PC-9 (cell line): Measurements from ENCODE around the gene DCAF15. TPM values are rescaled to one million over a fixed set of nuclear protein-coding genes. Genes with fewer than 3 reads are reported as not detected.
"Not testable (repeated sequence)": the region's sequence is repeated elsewhere in the genome, so short reads cannot be mapped to it uniquely, and the experiment has no call there.

Experiments
- BruUV-seq: library from RNA; stranded (reverse); fragments of 400-500 nt; replicated peaks from 2 replicates; lab custom pipeline; 2021; lab: Mats Ljungman, UMichigan
- CTCF ChIA-PET: fragments of 300-600 bp; sonication (Branson Sonifier 250); formaldehyde crosslinking; loops from one replicate; lab custom pipeline; 2022; ENCODE audit warnings: antibody characterized with exemption; lab: Charles Lee
- POLR2A ChIA-PET: fragments of 300-600 bp; sonication (Branson Sonifier 250); formaldehyde crosslinking; loops from one replicate; lab custom pipeline; 2022; ENCODE audit warnings: antibody characterized with exemption; ENCODE audit not compliant: unreplicated experiment; lab: Charles Lee
- DNase-seq, 2 experiments: peaks; one replicate each; pipeline versions ENCODE4 v3.0.0 to v3.0.0-alpha.2; 2015 to 2022; ENCODE audit warnings: mixed read lengths in 1 of 2
- H2AFZ ChIP-seq: fragments of 200-600 bp; sonication (generic); 2 replicates; pipeline ENCODE4 v1.8.1; 2017; ENCODE audit warnings: antibody characterized with exemption
- H3F3A ChIP-seq: fragments of 200-600 bp; sonication (generic); 2 replicates; pipeline ENCODE4 v1.8.1; 2017; ENCODE audit warnings: antibody characterized with exemption, mild to moderate bottlenecking, low read depth; ENCODE audit not compliant: insufficient read depth
- H3K27ac ChIP-seq: fragments of 200-600 bp; sonication (generic); 2 replicates; pipeline ENCODE4 v1.6.1; 2016; ENCODE audit warnings: mixed run types
- H3K27me3 ChIP-seq: fragments of 200-600 bp; sonication (generic); 2 replicates; pipeline ENCODE4 v1.6.1; 2016; ENCODE audit warnings: low read depth, mixed run types; ENCODE audit not compliant: insufficient read depth
- H3K36me3 ChIP-seq: fragments of 200-600 bp; sonication (generic); 2 replicates; pipeline ENCODE4 v1.6.1; 2016; ENCODE audit warnings: low read depth, mixed run types
- H3K4me1 ChIP-seq: fragments of 200-600 bp; sonication (generic); replicated peaks from 2 replicates; pipeline ENCODE4 v1.6.1; 2016; ENCODE audit warnings: mixed run types; ENCODE audit not compliant: insufficient read depth
- H3K4me2 ChIP-seq: fragments of 200-600 bp; sonication (generic); 2 replicates; pipeline ENCODE4 v1.6.1; 2017; ENCODE audit warnings: mixed run types
- H3K4me3 ChIP-seq: fragments of 200-600 bp; sonication (generic); 2 replicates; pipeline ENCODE4 v1.6.1; 2016; ENCODE audit warnings: mixed run types
- H3K79me2 ChIP-seq: fragments of 200-600 bp; sonication (generic); 2 replicates; pipeline ENCODE4 v1.6.1; 2017; ENCODE audit warnings: low read depth, mixed run types
- H3K9me2 ChIP-seq: fragments of 200-600 bp; sonication (generic); 2 replicates; pipeline ENCODE4 v1.8.1; 2017; ENCODE audit warnings: mild to moderate bottlenecking; ENCODE audit not compliant: insufficient read depth
- H3K9me3 ChIP-seq: fragments of 200-600 bp; sonication (generic); 2 replicates; pipeline ENCODE4 v1.8.1; 2016; ENCODE audit warnings: low read depth; ENCODE audit not compliant: insufficient read depth
- H4K20me1 ChIP-seq: fragments of 200-600 bp; sonication (generic); 2 replicates; pipeline ENCODE4 v1.8.1; 2017; ENCODE audit not compliant: insufficient read depth
- EZH2 ChIP-seq: fragments of 200-600 bp; sonication (generic); IDR thresholded peaks from 2 replicates; pipeline ENCODE4 v1.8.0; 2017; ENCODE audit warnings: antibody characterized with exemption, low read depth
- intact Hi-C: fragments of 100-400 bp; cut with micrococcal nuclease; formaldehyde crosslinking; loops from one replicate; pipeline ENCODE4 v1.10.0; 2022; ENCODE audit not compliant: unreplicated experiment
- total RNA-seq: library from RNA; stranded (reverse); gene quantifications from 2 replicates; pipeline ENCODE4 v1.2.3, GENCODE V29; 2021
- TF ChIP-seq, protein P1 (sequence below): fragments of 200-600 bp; sonication (generic); conservative IDR thresholded peaks from 2 replicates; pipeline ENCODE4 v1.6.1; 2017; ENCODE audit warnings: mixed run types, antibody characterized with exemption, mild to moderate bottlenecking, moderate library complexity

Gene DCAF15
- total RNA-seq, 1 experiment from 2014 or later, result 35.3 TPM

DNA sequence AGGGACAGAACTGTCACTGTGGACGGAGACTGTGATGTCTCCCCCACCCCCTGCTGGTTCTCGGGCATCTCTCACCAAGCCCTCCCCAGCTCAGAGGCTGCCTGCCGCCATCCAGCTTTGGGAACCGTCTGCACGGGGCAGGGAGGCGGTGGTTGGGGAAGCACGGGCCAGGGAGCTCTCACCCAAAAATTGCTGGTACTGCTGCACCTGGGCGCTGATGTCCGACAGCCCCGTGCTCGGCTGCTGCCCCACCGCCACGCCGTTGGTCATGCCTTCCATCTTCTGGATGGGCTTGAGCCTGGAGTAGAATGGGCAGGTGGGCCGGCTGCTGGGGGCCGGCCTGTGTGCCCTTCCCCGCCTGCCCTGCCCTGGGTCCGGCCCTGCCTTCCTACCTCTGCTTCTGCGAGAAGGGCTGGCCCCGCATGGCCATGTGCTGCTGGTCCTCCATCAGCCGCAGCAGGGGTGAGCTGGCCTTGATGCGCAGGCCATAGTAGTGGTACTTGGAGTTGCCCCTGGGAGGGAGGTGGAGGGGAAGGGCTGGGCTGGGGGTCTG lies 16.1 kb downstream of the DCAF15 start:
- Histone ChIP-seq H4K20me1 (no peaks in the 10 kb centered on the region), H3K27me3 (no peaks in the 10 kb centered on the region), H3K27ac (no peak overlapping the region), H3F3A (peaks cover 25% of the 10 kb centered on the region), H3K79me2 (no peaks in the 10 kb centered on the region), H3K9me2 (no peaks in the 10 kb centered on the region), H2AFZ (no peak overlapping the region), H3K4me2 (no peak overlapping the region), H3K36me3 (no peaks in the 10 kb centered on the region), H3K9me3 (no peaks in the 10 kb centered on the region), H3K4me1 (no peaks in the 10 kb centered on the region), H3K4me3 (no peak overlapping the region)
- CTCF ChIA-PET, result no interaction called here
- BruUV-seq, result no TSS peak
- intact Hi-C loops, result no loop called here
- no peak for DNase-seq
- no peak for TF ChIP-seq EZH2
- TF ChIP-seq, protein P1, sequence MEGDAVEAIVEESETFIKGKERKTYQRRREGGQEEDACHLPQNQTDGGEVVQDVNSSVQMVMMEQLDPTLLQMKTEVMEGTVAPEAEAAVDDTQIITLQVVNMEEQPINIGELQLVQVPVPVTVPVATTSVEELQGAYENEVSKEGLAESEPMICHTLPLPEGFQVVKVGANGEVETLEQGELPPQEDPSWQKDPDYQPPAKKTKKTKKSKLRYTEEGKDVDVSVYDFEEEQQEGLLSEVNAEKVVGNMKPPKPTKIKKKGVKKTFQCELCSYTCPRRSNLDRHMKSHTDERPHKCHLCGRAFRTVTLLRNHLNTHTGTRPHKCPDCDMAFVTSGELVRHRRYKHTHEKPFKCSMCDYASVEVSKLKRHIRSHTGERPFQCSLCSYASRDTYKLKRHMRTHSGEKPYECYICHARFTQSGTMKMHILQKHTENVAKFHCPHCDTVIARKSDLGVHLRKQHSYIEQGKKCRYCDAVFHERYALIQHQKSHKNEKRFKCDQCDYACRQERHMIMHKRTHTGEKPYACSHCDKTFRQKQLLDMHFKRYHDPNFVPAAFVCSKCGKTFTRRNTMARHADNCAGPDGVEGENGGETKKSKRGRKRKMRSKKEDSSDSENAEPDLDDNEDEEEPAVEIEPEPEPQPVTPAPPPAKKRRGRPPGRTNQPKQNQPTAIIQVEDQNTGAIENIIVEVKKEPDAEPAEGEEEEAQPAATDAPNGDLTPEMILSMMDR, result no peak
- POLR2A ChIA-PET, result no interaction called here

DNA sequence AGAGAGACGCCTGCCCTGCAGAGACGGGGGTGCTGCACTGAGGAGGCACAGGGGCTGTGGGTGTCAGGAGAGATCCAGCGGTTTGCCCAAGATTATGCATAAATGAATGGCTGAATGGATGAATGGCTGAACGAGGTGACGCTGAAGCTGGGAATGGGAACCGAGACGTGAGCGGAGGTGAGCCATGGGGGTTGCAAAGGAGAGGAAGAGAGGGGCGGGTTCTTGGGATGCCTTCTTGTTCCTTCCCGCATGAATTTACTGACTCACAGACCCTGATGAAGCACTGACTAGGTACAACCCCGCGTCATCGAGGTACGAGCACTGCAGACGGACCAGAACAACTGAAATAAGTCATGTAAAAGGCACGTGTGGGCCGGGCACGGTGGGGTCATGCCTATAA lies 16.7 kb downstream of the DCAF15 start:
- ChIA-PET POLR2A (no interaction called here), CTCF (no interaction called here)
- Histone ChIP-seq H3K27ac (no peak overlapping the region), H4K20me1 (no peaks in the 10 kb centered on the region), H3F3A (peaks cover 29% of the 10 kb centered on the region), H3K9me2 (no peaks in the 10 kb centered on the region), H3K4me1 (no peaks in the 10 kb centered on the region), H3K4me3 (no peak overlapping the region), H3K79me2 (no peaks in the 10 kb centered on the region), H3K27me3 (no peaks in the 10 kb centered on the region), H3K36me3 (no peaks in the 10 kb centered on the region), H2AFZ (no peak overlapping the region), H3K4me2 (no peak overlapping the region), H3K9me3 (no peaks in the 10 kb centered on the region)
- no peak for DNase-seq
- intact Hi-C loops, result no loop called here
- no TSS peak for BruUV-seq
- no peak for TF ChIP-seq EZH2
- TF ChIP-seq, protein P1, result no peak

DNA sequence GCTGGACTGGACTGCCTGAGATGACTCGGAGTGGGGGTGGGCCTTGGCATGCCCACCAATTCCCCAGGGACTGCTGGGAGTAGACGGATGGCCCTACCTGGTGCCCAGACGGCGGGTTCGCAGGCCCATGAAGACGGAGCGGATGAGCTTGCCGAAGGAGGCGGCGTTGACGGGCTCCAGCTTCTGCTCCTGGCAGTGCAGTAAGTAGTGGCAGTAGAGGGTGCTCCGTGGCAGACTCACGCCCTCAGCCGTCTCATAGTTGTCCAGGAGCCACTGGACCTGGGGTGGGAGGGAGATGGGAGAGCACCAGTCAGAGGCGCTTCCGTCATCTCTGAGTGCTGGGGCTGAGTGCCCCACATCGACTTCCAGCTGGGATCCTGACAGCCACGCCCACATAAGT lies 17.6 kb downstream of the DCAF15 start:
- Histone ChIP-seq H3F3A (peaks cover 27% of the 10 kb centered on the region), H3K4me2 (no peak overlapping the region), H3K9me3 (no peaks in the 10 kb centered on the region), H4K20me1 (no peaks in the 10 kb centered on the region), H3K79me2 (no peaks in the 10 kb centered on the region), H3K4me1 (no peaks in the 10 kb centered on the region), H3K27ac (no peak overlapping the region), H2AFZ (no peak overlapping the region), H3K27me3 (no peaks in the 10 kb centered on the region), H3K36me3 (no peaks in the 10 kb centered on the region), H3K4me3 (no peak overlapping the region), H3K9me2 (no peaks in the 10 kb centered on the region)
- intact Hi-C loops, result no loop called here
- TF ChIP-seq EZH2, result no peak
- TF ChIP-seq, protein P1, result no peak
- no TSS peak for BruUV-seq
- DNase-seq, result no peak
- ChIA-PET CTCF (no interaction called here), POLR2A (interaction anchor here (0.8 kb wide), 1 partner anchor 1159 kb away, joined by 10 read pairs; no protein-coding TSS in a partner anchor)

DNA sequence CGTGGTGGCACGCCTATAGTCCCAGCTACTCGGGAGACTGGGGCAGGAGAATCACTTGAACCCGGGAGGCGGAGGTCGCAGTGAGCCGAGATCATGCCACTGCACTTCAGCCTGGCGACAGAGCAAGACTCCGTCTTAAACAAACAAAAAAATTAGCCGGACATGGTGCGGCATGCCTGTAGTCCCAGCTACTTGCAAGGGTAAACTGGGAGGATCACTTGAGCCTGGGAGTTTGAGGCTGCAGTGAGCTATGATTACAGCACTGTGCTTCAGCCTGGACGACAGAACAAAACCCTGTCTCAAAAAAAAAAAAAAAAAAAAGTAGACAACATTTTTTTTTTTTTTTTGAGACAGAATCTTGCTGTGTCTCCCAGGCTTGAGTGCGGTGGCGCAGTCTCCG lies 19.6 kb downstream of the DCAF15 start:
- H2AFZ ChIP-seq, H4K20me1 ChIP-seq, H3K4me3 ChIP-seq, H3K79me2 ChIP-seq, H3K9me3 ChIP-seq, H3K27me3 ChIP-seq, H3K27ac ChIP-seq, H3K4me1 ChIP-seq, BruUV-seq, H3K36me3 ChIP-seq, H3K4me2 ChIP-seq, DNase-seq, H3K9me2 ChIP-seq, intact Hi-C loops, POLR2A ChIA-PET, CTCF ChIA-PET: not testable (repeated sequence)
- peaks cover 24% of the 10 kb centered on the region for H3F3A ChIP-seq
